Dermis blood vessel endothelial cell (primary cell): ENCODE data around the gene TESK1. TPM values are rescaled to one million over a fixed set of nuclear protein-coding genes. Genes with fewer than 3 reads are reported as not detected.
A peak's percentile ranks its signal among the peaks of the same experiment; 100 is the strongest.

Experiments
- DNase-seq: peaks from one replicate; pipeline ENCODE4 v3.0.0; 2010
- total RNA-seq: library from RNA; depleted of rRNA; stranded (reverse); fragments of >200 nt; gene quantifications from 2 replicates; pipeline ENCODE4 v1.2.3, GENCODE V29; 2014

Gene TESK1
- total RNA-seq, 1 donor from 2014 or later, result 11.6 TPM

DNA sequence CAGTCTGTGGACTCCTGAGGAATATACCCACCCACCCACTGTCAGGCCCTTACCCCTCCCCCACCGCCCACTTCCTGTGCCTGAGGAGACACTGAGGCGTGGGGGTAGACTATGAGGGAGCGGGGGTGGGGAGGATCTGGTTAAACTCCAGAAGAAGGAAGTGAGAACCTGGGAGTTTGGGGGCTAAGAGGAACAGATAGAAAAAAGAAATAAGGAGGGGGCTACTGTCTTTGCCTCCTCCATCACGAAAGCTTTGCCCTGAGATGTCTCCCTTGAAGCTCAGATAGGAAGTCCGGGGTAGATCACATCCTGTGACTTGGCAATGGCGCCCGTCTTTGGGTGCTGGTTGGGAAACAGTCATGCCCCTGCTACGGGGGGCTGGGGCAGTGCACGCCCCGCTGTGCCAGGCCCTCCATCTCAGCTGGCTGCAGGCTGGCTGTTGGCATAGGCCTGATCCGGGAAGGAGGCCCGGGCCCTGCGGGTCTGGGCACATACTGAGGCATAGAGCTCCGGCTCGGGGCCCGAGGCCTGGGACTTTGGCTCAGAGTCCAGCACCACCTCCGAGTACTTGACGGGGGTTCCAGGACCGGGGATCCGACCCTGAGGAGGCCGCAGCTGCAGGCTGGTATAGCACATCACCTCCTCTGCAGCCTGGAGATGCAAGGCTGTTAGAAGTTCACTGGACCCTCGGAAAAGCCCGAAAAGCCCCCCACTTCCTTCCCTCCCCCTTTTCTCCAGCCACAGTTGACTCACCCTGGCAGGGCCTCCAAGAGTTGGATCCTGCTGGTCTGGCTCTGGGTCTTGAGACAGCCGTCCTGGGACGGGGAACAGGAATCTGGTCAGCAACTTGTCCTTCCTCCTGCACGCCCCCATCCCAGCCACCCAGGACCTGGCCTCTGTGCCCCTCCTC lies 44.6 kb downstream of the TESK1 start:
- no peak for DNase-seq

DNA sequence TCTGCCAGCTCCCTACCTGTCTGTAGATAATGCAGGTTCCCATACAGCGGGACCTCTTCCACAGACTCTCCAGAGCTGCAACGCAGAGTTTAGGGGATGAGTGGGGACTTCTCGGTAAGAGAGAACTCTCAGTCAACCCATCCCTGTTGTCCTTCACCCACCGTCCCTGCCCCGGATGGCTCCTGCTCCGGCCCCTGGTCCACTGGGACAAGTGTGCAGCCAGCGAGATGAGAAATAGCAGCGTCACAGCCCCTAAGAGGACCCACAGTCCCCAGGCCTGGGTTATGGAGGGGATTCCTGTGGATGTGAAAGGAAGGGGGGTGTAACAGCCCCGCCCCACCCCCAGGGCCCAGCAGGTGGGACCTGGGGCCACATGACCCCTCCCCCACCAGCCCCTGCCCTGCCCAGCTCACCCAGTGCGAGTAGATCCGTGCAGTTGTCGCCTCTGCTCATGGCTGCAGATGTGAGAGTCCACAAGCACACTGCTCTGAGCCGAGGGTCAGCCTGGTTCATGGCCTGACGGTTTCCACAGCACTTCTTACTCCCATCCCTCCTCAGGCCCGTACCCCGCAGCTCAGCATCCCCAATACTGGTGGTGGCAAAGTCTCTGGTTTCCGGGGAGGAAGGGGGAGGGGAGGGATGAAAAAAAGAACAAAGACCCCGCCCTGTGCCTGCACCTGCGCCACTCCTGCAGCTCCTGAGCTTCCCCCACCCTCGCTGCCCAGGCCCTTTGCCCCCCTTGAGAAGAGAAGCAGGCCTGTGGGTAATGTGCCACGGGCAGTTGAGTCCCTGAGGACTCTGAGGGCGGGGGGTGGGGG lies 45.5 kb downstream of the TESK1 start, which contains the start of gene SIT1:
Gene SIT1, minus strand, starts transcription at position 591 of the 818 bp plus-strand sequence. Its CDS starts 78 bp downstream, at position 513.
- DNase-seq, result no peak

DNA sequence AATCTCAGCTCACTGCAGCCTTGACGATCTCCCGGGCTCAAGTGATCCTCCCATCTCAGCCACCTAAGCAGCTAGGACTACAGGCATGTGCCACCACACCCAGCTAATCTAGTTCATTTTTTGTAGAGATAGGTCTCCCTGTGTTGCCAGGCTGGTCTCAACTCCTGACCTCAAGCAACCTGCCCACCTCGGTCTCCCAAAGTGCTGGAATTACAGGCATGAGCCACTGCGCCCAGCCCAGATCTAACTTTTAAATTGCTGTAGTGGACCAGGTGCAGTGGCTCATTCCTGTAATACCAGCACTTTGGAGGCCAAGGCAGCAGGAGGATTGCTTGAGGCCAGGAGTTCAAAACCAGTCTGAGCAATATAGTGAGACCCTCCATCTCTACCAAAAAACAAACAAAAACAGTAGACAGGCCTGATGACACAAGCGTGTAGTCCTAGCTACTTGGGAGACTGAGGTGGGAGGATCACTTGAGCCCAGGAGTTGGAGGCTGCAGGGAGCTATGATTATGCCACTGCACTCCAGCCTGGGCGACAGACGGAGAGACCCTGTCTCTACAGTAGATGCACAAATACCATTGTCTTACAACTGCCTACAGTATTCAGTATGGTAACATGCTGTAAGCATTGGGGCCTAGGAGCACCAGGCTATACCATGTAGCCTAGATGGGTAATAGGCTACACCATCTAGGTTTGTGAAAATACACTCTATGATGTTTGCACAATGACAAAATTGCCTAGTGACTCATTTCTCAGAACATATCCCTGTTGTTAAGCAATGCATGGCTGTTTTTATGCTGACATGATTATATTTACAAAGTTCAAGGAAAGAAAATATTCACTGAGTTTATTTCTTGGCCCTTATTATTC lies 47.1 kb downstream of the TESK1 start:
- DNase-seq, result no peak

DNA sequence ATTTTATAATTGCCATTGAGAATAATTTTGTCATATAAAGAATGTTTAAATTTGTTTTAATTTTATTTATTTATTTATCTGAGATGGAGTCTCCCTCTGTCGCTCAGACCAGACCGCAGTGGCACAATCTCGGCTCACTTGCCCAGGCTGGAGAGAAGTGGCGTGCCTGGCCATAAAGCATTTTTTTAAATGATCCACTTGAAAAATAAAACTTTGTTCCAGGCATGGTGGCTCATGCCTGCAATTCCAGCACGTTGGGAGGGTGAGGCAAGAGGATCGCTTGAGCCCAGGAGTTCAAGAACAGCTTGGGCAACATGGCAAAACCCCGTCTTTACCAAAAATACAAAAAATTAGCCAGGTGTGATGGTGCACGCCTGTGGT lies 47.8 kb downstream of the TESK1 start:
- DNase-seq, result no peak

DNA sequence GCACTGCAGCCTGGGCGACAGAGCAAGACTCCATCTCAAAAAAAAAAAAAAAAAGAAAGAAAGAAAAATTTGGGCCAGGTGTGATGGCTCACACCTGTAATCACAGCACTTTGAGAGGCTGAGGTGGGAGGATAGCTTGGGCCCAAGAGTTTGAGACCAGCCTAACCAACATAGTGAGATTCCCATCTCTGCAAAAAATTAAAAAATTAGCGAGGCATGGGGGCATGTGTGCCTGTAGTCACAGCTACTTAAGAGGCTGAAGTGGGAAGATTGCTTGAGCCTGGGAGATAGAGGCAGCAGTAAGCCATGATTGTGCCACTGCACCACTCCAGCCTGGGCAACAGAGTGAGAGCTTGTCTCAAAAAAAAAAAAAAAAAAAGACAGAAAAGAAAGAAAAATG lies 48.5 kb downstream of the TESK1 start:
- DNase-seq, result no peak

DNA sequence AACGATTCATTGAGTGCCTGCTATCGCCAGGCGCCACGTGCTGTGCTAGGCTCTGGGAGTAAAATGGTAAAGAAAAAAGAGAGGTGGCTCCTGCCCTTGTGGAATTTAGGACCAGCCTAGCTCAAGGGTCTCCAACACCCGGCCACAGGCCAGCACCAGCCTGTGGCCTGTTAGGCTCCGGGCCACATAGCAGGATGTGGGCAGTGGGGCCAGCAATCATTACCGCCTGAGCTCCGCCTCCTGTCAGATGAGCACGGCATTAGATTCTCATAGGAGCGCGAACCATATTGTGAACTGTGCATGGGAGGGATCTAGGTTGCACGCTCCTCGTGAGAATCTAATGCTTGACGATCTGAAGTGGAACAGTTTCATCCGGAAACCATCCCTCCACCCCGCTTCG lies 51.3 kb downstream of the TESK1 start:
- no peak for DNase-seq

DNA sequence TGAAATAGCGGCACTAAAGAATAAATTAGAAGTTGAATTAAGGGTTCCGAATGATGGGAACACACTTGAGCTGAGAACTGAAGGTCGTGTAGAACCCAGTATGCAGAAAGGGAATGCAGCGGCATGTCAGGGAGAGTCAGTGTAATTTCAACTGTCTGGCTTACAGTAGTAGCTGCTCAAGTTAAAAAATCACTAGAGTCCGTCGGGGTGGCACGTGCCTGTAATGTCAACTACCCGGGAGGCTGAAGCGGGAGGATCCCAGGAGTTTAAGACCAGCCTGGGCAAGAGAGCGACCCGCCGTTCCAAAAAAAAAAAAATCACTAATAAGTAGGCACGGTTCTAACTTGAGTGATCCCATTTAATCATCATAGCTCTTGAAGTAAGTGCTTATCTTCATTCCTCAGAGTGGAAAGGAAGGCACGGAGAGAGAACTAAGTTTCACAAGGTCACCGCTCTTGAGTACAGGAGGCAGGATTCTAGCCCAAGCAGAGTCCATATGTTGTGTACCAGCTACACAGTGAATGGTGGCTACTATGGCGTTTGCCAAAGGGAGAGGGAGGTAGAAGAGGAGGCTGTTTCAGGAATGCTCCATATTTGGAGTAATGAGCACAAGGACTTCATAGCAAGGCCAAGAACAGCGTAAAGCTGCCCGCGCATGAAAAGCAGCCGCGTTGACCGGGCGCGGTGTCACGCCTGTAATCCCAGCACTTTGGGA lies 51.9 kb downstream of the TESK1 start:
- DNase-seq, result no peak

DNA sequence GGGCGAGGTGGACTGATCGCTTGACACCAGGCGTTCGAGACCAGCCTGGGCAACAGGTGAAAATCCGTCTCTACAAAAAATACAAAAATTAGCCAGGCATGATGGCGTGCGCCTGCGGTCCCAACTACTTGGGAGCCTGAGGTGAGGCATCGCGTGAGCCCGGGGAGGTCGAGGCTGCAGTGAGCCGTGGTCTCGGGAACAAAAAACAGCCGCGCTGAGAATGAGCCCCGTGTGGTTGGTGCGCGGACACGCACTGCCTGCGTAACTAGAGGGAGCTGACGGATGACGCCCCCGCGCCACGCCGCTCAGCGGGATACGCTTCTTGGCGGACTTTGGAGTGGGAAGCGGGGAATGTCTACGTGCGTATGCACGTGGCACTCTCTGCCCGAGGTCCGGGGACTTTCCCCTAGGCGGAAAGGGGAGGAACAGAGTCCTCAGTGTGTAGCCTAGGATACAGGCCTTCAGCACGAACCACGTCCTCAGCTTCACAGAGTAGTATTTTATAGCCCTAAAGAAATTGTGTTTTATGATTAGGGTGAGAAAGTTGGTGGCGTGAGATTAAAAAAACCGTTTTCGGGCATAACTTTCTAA lies 52.6 kb downstream of the TESK1 start, which contains the start of gene RMRP:
Gene RMRP, minus strand, starts transcription at position 474 of the 591 bp plus-strand sequence.
- DNase-seq, result peak; percentile 99

DNA sequence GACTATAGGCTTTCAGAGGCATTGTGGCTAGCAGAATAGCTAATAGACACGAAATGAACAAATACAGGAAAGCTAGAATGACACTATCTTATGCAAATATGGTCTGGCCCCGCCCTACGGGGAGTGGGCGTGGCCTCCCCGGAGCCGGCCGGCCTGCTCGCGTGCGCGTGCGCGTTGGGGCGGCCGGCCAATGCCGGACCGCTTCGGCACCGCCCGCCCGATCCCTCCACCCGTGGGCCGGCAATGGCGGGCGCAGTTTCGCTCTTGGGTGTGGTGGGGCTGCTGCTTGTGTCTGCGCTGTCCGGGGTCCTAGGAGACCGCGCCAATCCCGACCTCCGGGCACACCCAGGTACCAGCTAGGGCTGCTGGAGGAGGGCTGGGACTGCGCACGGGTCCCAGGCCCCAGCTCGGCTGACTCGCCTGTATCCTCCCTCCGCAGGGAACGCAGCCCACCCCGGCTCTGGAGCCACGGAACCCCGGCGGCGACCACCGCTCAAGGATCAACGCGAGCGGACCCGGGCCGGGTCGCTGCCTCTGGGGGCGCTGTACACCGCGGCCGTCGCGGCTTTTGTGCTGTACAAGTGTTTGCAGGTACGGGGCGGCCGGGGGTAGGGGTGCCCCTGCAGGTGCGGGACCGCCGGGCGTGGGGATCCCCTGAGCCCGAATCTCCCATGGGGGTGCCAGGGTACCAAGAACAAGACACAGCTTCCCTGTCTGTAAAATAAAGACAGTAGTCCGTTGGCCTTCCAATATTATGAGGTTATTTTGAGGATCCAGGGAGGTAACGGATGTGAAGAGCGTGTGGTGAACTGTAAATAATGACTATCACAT lies 53.3 kb downstream of the TESK1 start, which contains the start of gene CCDC107:
Gene CCDC107, plus strand, starts transcription at position 156 of the 831 bp plus-strand sequence. Its CDS starts 88 bp downstream, at position 244.
- peak; percentile 89 for DNase-seq

DNA sequence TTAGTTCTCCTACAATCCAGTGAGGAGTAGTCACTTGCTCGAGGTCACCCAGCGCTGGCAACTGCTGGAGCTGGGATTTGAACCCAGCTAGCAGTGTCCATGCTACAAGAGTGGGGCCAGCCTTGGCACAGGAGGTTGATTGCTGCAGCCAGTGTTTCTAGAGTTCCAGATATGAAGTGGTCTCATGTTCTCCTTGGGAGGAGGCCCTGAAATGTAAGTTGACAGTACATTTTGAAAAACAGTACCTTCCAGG lies 53.8 kb downstream of the TESK1 start:
- peak; percentile 58 for DNase-seq

DNA sequence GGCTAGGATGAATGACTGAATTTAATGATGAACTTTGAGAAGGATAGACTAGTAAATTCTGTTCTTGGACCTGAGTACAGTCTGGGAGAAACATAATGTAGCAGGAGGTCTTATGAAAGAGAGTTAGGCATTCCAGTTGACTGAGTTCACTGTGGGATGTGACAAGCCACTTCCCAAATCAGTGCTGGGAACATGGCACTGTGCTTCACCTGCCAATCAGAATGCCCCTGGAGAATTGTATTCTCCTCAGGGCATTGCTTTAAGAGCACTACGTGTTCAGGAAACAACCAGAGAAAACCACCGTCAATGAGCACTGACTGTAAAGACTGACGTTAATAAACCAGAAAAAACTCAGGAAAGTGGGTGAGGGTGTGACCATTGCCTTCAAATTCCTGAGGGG lies 54.3 kb downstream of the TESK1 start:
- DNase-seq, result peak; percentile 38

Other genes with a start within 250 kb of the TESK1 start
- 15.8 and 24.5 TPM in 2 replicates for gene RUSC2, start 115.2 kb upstream of the TESK1 start, total RNA-seq
- 0.14 TPM in 1 of 2 replicates, not detected in the other for gene CD72, start 13.2 kb downstream of the TESK1 start, total RNA-seq
- gene SIT1, start 45.7 kb downstream of the TESK1 start, total RNA-seq, result not detected in 2 replicates
- gene RMRP, start 52.8 kb downstream of the TESK1 start, total RNA-seq, result 9,128 and 10,291 TPM in 2 replicates
- gene CCDC107, start 53.0 kb downstream of the TESK1 start, total RNA-seq, result 8.5 and 12.4 TPM in 2 replicates
- gene ARHGEF39, start 59.9 kb downstream of the TESK1 start, total RNA-seq, result 0.34 and 3.1 TPM in 2 replicates
- gene CA9, start 68.7 kb downstream of the TESK1 start, total RNA-seq, result not detected in 2 replicates
- gene TPM2, start 84.7 kb downstream of the TESK1 start, total RNA-seq, result 10.2 and 19.6 TPM in 2 replicates
- 250 and 670 TPM in 2 replicates for gene TLN1, start 126.9 kb downstream of the TESK1 start, total RNA-seq
- gene CREB3, start 127.4 kb downstream of the TESK1 start, total RNA-seq, result 57.5 and 66.5 TPM in 2 replicates
- 95.2 and 121 TPM in 2 replicates for gene GBA2, start 144.0 kb downstream of the TESK1 start, total RNA-seq
- 10.6 and 20.7 TPM in 2 replicates for gene RGP1, start 144.0 kb downstream of the TESK1 start, total RNA-seq
- gene MSMP, start 149.0 kb downstream of the TESK1 start, total RNA-seq, result 42.5 and 66.8 TPM in 2 replicates
- 2.7 and 10.8 TPM in 2 replicates for gene NPR2, start 186.3 kb downstream of the TESK1 start, total RNA-seq
- gene SPAG8, start 207.0 kb downstream of the TESK1 start, total RNA-seq, result 0.19 TPM in 1 of 2 replicates, not detected in the other
- 5.8 and 11.5 TPM in 2 replicates for gene HINT2, start 209.8 kb downstream of the TESK1 start, total RNA-seq
- gene FAM221B, start 223.5 kb downstream of the TESK1 start, total RNA-seq, result not detected in 2 replicates
- under 0.01 and 0.23 TPM in 2 replicates for gene TMEM8B, start 224.0 kb downstream of the TESK1 start, total RNA-seq